Astrocyte of the spinal cord (primary cell): ENCODE data around the gene DBNL.
A peak's percentile ranks its signal among the peaks of the same experiment; 100 is the strongest.

ENCODE experiments used
- DNase-seq: peaks from one replicate; pipeline ENCODE4 v3.0.0; 2011; ENCODE audit warnings: low read depth, low spot score
- H3K4me3 ChIP-seq: 2 replicates; pipeline ENCODE4 v1.5.1; 2011; ENCODE audit warnings: low read depth, mild to moderate bottlenecking, low read length, moderate library complexity
- CTCF ChIP-seq: IDR thresholded peaks from 2 replicates; pipeline ENCODE4 v1.5.1; 2012; ENCODE audit warnings: low read depth, mild to moderate bottlenecking, low read length, inconsistent platforms
- in situ Hi-C: cut with HindIII; loops from 2 replicates; pipeline ENCODE4 v1.10.0; 2017; ENCODE audit warnings: low sequenced_read_pairs

Gene DBNL

GRCh38 chr7:44086627-44087026 is 42.1 kb downstream of the DBNL start:
- no peak overlapping the region for H3K4me3 ChIP-seq
- TF ChIP-seq CTCF, result no peak
- in situ Hi-C loops, result no loop called here
- DNase-seq, result no peak

DNA sequence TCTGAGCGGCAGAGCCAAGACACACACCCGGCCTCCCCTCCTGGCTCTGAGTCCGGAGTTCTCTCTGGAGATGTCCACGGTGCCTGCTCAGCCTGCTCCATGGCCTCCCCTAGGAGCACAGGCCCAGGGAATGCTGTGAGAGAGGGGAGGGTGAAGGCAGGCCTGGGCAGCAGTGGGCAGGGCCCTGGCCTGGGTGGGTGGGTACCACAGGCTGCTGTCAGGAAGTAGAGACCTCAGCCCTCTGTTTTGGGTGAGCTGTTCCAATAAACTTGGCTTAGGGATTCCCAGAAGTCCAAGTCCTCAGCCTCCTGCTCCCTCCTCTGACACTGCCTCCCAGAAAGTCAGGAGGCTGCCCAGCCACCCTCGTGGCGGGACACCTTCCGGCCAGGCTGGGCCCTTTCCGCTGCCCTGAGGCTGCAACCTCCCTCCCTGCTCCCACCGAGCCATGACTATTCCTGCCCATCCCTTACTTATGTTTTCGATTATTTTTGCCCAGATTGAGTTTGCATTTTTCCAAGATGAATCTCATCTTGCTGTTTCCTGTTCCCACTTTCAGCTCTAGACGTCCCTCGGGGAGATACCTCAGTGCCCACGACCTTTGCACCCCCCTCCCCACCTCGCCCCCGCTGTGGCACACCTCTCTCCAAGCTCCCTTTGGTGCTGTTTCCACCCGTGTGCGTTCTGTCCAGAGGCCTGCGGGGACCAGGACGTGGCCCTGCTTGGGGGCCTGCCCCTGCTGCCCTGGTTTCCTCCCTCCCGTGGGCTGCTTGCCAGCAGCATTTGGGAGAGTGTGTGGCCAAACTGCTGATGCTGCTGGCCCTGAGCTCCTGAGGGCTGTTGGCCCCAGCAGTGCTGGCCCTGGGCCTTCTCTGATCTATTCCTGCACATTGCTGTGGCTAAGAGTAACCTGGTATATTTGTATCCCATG is 43.7 kb downstream of the DBNL start:
- no peak overlapping the region for H3K4me3 ChIP-seq
- DNase-seq, result peak; percentile 84
- in situ Hi-C loops, result no loop called here
- no peak for TF ChIP-seq CTCF

DNA sequence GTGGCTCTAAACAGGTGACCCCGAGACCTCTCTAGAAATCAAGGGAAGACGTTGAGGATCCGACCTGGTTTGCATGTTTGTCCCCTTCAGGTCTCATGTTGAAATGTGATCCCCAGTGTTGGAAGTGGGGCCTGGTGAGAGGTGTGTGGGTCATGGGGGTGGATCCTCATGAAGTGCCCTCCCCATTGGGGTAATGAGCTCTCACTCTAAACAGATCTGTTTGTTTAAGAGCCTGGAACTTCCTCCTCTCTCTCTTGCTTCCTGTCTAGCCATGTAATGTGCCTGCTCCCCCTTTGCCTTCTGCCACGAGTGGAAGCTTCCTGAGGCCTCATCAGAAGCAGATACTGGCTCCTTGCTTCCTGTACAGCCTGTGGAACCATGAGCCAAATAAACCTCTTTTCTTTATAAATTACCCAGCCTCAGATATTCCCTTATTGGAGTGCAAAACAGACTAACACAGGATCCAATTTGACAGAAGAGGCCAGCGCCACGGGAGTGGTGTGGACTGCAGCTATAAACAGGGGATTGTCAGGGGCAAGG is 48.7 kb downstream of the DBNL start:
- H3K4me3 ChIP-seq, result no peak overlapping the region
- DNase-seq, result no peak
- in situ Hi-C loops, result no loop called here
- no peak for TF ChIP-seq CTCF

- in situ Hi-C loops, result no loop called here
- TF ChIP-seq CTCF, result no peak
- DNase-seq, result no peak
- no peak overlapping the region for H3K4me3 ChIP-seq
Measured at GRCh38 chr7:44094365-44094764, 49.9 kb downstream of the DBNL start.

GRCh38 chr7:44094883-44095592 is 50.5 kb downstream of the DBNL start:
- TF ChIP-seq CTCF, result no peak
- in situ Hi-C loops, result no loop called here
- no peak for DNase-seq
- no peak overlapping the region for H3K4me3 ChIP-seq

DNA sequence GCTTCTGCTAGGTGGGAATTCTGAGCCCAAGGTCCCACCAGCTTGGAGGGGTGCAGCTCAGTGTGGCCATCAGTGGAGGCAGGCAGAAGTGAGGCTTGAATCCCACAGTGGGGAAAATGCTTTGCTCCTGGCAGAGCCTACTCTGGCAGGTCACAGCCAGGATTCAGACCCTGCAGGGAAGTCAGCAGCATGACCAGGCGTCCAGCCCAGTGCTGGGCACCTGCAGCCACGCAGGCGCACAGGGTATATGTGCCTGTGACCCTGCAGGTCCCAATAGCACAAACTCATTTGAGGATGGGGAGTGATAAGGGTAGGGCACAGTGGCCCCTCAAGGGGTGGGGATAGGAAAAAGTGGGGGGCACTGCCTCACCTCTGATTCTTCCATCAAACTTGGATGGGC is 51.3 kb downstream of the DBNL start:
- DNase-seq, result no peak
- in situ Hi-C loops, result no loop called here

More for the DNA sequence above, 51.3 kb downstream of the DBNL start:
- no peak for TF ChIP-seq CTCF
- no peak overlapping the region for H3K4me3 ChIP-seq
